Muscle layer of duodenum (tissue), 2 donors: ENCODE measurements around the gene PPP1R8.
A peak's percentile ranks its signal among the peaks of the same experiment; 100 is the strongest.

ENCODE experiments used
- H3K27ac ChIP-seq: one replicate; pipeline ENCODE4 v1.7.0; 2013; ENCODE audit warnings: mild to moderate bottlenecking, low read length
- H3K27me3 ChIP-seq: one replicate; pipeline ENCODE4 v1.7.0; 2013; ENCODE audit warnings: low read depth, mild to moderate bottlenecking, control low read depth, low read length
- H3K36me3 ChIP-seq, 2 donors: one replicate each; pipeline ENCODE4 v1.7.0; 2013; ENCODE audit warnings: low read length in 2 of 2, control low read depth in 1 of 2, mild to moderate bottlenecking in 1 of 2; ENCODE audit not compliant: insufficient read depth in 2 of 2, control insufficient read depth in 1 of 2
- H3K4me1 ChIP-seq, 2 donors: one replicate each; pipeline ENCODE4 v1.7.0; 2013; ENCODE audit warnings: low read length in 2 of 2, mild to moderate bottlenecking in 2 of 2, control low read depth in 1 of 2, moderate library complexity in 1 of 2; ENCODE audit not compliant: insufficient read depth in 2 of 2, control insufficient read depth in 1 of 2
- H3K4me3 ChIP-seq, 2 donors: one replicate each; pipeline ENCODE4 v1.7.0; 2013; ENCODE audit warnings: low read length in 2 of 2, low read depth in 1 of 2, mild to moderate bottlenecking in 1 of 2
- H3K9me3 ChIP-seq, 2 donors: one replicate each; pipeline ENCODE4 v1.7.0; 2013; ENCODE audit warnings: low read length in 2 of 2, control low read depth in 1 of 2, mild to moderate bottlenecking in 1 of 2; ENCODE audit not compliant: control insufficient read depth in 1 of 2
- donor health status: healthy.

Gene PPP1R8

GRCh38 chr1:27873671-27874384 lies 43.2 kb downstream of the PPP1R8 start:
- Histone ChIP-seq H3K27ac (peak overlapping the region; percentile 84), H3K4me1 (peaks cover 0 to 9% of the 10 kb centered on the region in 2 donors), H3K4me3 (peak overlapping the region; percentile 71 to 85), H3K9me3 (no peaks in the 10 kb centered on the region), H3K36me3 (no peaks in the 10 kb centered on the region), H3K27me3 (no peaks in the 10 kb centered on the region)

GRCh38 chr1:27876341-27877114 lies 45.9 kb downstream of the PPP1R8 start:
- Histone ChIP-seq H3K27ac (no peak overlapping the region), H3K9me3 (no peaks in the 10 kb centered on the region), H3K4me1 (peaks cover 0 to 9% of the 10 kb centered on the region in 2 donors), H3K27me3 (no peaks in the 10 kb centered on the region), H3K4me3 (no peak overlapping the region), H3K36me3 (no peaks in the 10 kb centered on the region)

GRCh38 chr1:27877115-27877416 lies 46.5 kb downstream of the PPP1R8 start:
- no peaks in the 10 kb centered on the region for H3K36me3 ChIP-seq
- peaks cover 0 to 6% of the 10 kb centered on the region in 2 donors for H3K4me1 ChIP-seq
- H3K27ac ChIP-seq, result no peak overlapping the region
- H3K4me3 ChIP-seq, result no peak overlapping the region
- H3K9me3 ChIP-seq, result no peaks in the 10 kb centered on the region
- no peaks in the 10 kb centered on the region for H3K27me3 ChIP-seq

GRCh38 chr1:27878039-27878438 lies 47.5 kb downstream of the PPP1R8 start:
- Histone ChIP-seq H3K9me3 (no peaks in the 10 kb centered on the region), H3K4me1 (peaks cover 0 to 1% of the 10 kb centered on the region in 2 donors), H3K4me3 (no peak overlapping the region), H3K36me3 (no peaks in the 10 kb centered on the region), H3K27ac (no peak overlapping the region), H3K27me3 (no peaks in the 10 kb centered on the region)

GRCh38 chr1:27878787-27879335 lies 48.3 kb downstream of the PPP1R8 start:
- Histone ChIP-seq H3K27me3 (no peaks in the 10 kb centered on the region), H3K9me3 (no peaks in the 10 kb centered on the region), H3K36me3 (no peaks in the 10 kb centered on the region), H3K4me1 (no peaks in the 10 kb centered on the region), H3K27ac (no peak overlapping the region), H3K4me3 (no peak overlapping the region)

GRCh38 chr1:27879374-27880082 lies 48.9 kb downstream of the PPP1R8 start:
- Histone ChIP-seq H3K27me3 (no peaks in the 10 kb centered on the region), H3K36me3 (no peaks in the 10 kb centered on the region), H3K9me3 (no peaks in the 10 kb centered on the region), H3K4me3 (no peak overlapping the region), H3K27ac (no peak overlapping the region), H3K4me1 (no peaks in the 10 kb centered on the region)

GRCh38 chr1:27882543-27882903 lies 51.9 kb downstream of the PPP1R8 start:
- Histone ChIP-seq H3K27me3 (no peaks in the 10 kb centered on the region), H3K9me3 (no peaks in the 10 kb centered on the region), H3K36me3 (peaks cover 0 to 3% of the 10 kb centered on the region in 2 donors), H3K4me3 (no peak overlapping the region), H3K4me1 (no peaks in the 10 kb centered on the region), H3K27ac (no peak overlapping the region)

- no peaks in the 10 kb centered on the region for H3K4me1 ChIP-seq
- no peaks in the 10 kb centered on the region for H3K9me3 ChIP-seq
- H3K27ac ChIP-seq, result no peak overlapping the region
These were observed 53.0 kb downstream of the PPP1R8 start for GRCh38 chr1:27883536-27883935.

GRCh38 chr1:27884006-27884954 lies 53.7 kb downstream of the PPP1R8 start:
- no peaks in the 10 kb centered on the region for H3K4me1 ChIP-seq
- H3K9me3 ChIP-seq, result no peaks in the 10 kb centered on the region
- no peaks in the 10 kb centered on the region for H3K27me3 ChIP-seq
- H3K36me3 ChIP-seq, result peaks cover 1 to 9% of the 10 kb centered on the region in 2 donors
- no peak overlapping the region for H3K4me3 ChIP-seq
- H3K27ac ChIP-seq, result peak overlapping the region; percentile 60

More at GRCh38 chr1:27883536-27883935, 53.0 kb downstream of the PPP1R8 start:
- Histone ChIP-seq H3K36me3 (peaks cover 0 to 3% of the 10 kb centered on the region in 2 donors), H3K4me3 (no peak overlapping the region), H3K27me3 (no peaks in the 10 kb centered on the region)

GRCh38 chr1:27885114-27885528 lies 54.5 kb downstream of the PPP1R8 start:
- Histone ChIP-seq H3K27ac (peak overlapping the region; percentile 60), H3K4me3 (no peak overlapping the region), H3K36me3 (peaks cover 6 to 14% of the 10 kb centered on the region in 2 donors), H3K27me3 (no peaks in the 10 kb centered on the region), H3K4me1 (no peaks in the 10 kb centered on the region), H3K9me3 (no peaks in the 10 kb centered on the region)
